GM13977 (cell line): ENCODE results near the gene STX8.
"Not testable (repeated sequence)": the region's sequence is repeated elsewhere in the genome, so short reads cannot be mapped to it uniquely, and the experiment has no call there.

Experiments
- DNase-seq: peaks from one replicate; pipeline ENCODE4 v3.0.0; 2012; ENCODE audit warnings: low spot score
- CTCF ChIP-seq: IDR thresholded peaks from 2 replicates; pipeline ENCODE4 v1.5.1; 2012; ENCODE audit warnings: mild to moderate bottlenecking, control low read depth; ENCODE audit not compliant: insufficient read depth; ENCODE audit errors: extremely low read depth, missing control alignments
- in situ Hi-C: fragments of 300-500 bp; cut with MboI; formaldehyde crosslinking; loops from one replicate; pipeline ENCODE4 v1.12.0; 2022; ENCODE audit warnings: low sequenced_read_pairs, low pct_unique_long_range_greater_than_20kb, mixed read lengths, inconsistent platforms; ENCODE audit not compliant: unreplicated experiment

Gene STX8

GRCh38 chr17:9266031-9266680, 309.5 kb downstream of the STX8 start:
- TF ChIP-seq CTCF, result no peak
- in situ Hi-C loops, result no loop called here
- no peak for DNase-seq

GRCh38 chr17:9261081-9262012, 314.3 kb downstream of the STX8 start:
- in situ Hi-C loops, result no loop called here
- TF ChIP-seq CTCF, result no peak
- no peak for DNase-seq

- no peak for DNase-seq
- no peak for TF ChIP-seq CTCF
- in situ Hi-C loops, result no loop called here
Observed at GRCh38 chr17:9259419-9259818, 316.2 kb downstream of the STX8 start.

GRCh38 chr17:9258115-9259015, 317.3 kb downstream of the STX8 start:
- no peak for DNase-seq
- TF ChIP-seq CTCF, result no peak
- in situ Hi-C loops, result no loop called here

- in situ Hi-C loops, DNase-seq: not testable (repeated sequence)
Observed at GRCh38 chr17:9257630-9257965, 318.0 kb downstream of the STX8 start.

- in situ Hi-C loops, result no loop called here
- TF ChIP-seq CTCF, result peak; percentile 30
- no peak for DNase-seq
Observed at GRCh38 chr17:9256751-9257629, 318.6 kb downstream of the STX8 start.
